GM12875 (cell line): ENCODE measurements around the gene TBX10.
"Not testable (repeated sequence)": the region's sequence is repeated elsewhere in the genome, so short reads cannot be mapped to it uniquely, and the experiment has no call there.

ENCODE experiments used
- H3K4me3 ChIP-seq: one replicate; pipeline ENCODE4 v1.5.1; 2011; ENCODE audit warnings: low read depth, low read length, control low read depth
- TF ChIP-seq, protein P1 (sequence below): IDR thresholded peaks from 2 replicates; pipeline ENCODE4 v1.5.1; 2011; ENCODE audit warnings: low read depth, mild to moderate bottlenecking, control low read depth, inconsistent platforms, low read length, moderate library complexity, borderline replicate concordance; ENCODE audit not compliant: insufficient read depth

The TBX10 gene

GRCh38 chr11:67639438-67639859 lies at the start of gene TBX10:
Gene TBX10, minus strand, starts transcription at chr11:67639763. Its CDS starts 291 bp downstream, at chr11:67639472.
- no peak within 1 kb of the TSS for H3K4me3 ChIP-seq
- TF ChIP-seq, protein P1, sequence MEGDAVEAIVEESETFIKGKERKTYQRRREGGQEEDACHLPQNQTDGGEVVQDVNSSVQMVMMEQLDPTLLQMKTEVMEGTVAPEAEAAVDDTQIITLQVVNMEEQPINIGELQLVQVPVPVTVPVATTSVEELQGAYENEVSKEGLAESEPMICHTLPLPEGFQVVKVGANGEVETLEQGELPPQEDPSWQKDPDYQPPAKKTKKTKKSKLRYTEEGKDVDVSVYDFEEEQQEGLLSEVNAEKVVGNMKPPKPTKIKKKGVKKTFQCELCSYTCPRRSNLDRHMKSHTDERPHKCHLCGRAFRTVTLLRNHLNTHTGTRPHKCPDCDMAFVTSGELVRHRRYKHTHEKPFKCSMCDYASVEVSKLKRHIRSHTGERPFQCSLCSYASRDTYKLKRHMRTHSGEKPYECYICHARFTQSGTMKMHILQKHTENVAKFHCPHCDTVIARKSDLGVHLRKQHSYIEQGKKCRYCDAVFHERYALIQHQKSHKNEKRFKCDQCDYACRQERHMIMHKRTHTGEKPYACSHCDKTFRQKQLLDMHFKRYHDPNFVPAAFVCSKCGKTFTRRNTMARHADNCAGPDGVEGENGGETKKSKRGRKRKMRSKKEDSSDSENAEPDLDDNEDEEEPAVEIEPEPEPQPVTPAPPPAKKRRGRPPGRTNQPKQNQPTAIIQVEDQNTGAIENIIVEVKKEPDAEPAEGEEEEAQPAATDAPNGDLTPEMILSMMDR = no peak

- TF ChIP-seq, protein P1 = no peak
- no peak overlapping the region for H3K4me3 ChIP-seq
Measured at GRCh38 chr11:67689178-67689577, 49.6 kb upstream of the TBX10 start.

DNA sequence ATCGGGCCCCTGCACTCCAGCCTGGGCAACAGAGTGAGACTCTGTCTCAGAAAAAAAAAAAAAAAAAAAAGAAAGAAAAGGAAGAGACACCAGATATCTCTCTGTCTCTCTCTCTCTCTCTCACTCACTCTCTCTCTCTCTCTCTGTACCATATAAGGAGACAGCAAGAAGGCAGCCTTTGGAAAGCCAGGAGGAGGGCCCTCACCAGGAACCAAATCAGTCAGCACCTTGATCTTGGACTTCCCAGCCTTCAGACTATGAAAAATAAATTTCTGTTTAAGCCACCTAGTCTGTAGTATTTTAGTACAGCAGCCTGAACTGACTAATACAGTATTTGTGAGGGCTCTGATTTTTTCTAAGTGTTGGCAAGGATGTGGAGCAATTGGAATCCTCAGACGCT lies 48.4 kb upstream of the TBX10 start:
- no peak overlapping the region for H3K4me3 ChIP-seq
- TF ChIP-seq, protein P1 = no peak

DNA sequence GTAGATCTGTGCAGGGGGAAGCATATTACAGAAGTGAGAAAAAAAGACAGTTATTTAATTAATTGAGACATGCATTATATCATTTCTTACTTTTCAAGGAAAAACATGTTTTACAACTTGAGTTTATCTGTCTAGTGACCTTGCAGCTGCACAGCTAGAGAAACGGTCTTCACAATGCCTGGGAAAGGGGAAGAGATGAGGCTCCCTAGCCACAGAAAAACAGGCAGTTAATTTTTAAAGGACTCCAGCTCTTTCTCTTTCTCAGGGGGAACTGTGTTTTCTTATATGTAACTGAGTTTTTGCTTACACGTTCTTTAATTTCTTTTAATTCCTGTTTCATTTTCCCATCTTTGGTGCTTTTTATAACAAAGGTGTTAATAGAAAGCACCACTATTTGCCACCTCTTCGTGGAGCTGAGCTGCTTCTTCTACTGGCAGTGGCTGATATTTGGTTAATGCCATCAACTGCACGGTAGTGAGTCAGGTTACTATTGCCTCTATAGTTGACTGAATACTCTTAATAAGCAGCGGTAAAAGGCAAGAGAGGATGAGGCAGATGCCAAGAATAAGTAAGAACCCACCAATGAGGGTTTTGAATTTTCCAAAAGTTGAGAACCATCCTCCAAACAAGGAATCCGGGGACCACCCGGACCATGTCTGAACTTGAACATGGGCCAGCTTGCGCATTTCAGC lies 46.2 kb upstream of the TBX10 start:
- not testable (repeated sequence) for H3K4me3 ChIP-seq

DNA sequence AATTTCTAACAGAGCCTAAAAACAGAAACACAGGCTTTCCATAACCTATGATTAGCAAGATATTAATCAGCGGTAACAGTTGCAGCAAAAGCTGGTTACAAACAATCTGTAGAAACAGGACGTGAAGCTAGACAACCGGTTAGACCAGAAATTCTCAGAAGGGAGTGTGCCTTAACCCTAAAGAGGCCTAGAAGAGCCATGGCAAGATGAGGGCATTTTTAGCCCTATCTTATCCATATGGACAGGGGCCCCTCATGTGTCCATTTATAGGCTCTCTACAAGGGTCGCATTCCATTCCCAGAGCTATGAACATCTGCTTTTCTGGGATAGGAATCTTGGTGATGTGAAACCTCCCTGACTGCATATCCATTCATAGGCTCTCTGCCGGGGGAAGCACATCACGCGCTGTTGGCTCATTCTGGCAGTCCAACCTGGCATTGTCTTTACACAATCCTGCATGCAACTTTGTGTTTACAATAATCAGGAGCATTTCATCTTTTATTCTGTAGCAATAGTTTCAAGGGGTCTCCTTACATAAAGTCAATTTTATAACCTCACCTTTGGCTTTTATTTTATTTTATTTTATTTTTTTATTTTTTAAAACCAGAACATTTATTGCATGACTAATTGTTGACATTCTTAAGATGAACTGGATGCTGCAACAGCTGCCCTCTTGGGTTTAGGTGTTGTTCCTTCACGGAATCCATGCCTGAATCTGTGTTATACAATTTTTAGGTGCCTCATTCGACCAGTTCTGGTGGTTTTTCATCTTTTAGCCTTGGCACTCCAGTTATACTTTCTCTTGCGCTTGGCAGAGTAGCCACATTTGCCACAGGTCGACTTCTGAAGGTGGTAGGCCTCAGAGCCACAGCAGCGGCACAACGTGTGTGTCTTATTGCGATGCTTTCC lies 42.8 kb upstream of the TBX10 start:
- not testable (repeated sequence) for H3K4me3 ChIP-seq

DNA sequence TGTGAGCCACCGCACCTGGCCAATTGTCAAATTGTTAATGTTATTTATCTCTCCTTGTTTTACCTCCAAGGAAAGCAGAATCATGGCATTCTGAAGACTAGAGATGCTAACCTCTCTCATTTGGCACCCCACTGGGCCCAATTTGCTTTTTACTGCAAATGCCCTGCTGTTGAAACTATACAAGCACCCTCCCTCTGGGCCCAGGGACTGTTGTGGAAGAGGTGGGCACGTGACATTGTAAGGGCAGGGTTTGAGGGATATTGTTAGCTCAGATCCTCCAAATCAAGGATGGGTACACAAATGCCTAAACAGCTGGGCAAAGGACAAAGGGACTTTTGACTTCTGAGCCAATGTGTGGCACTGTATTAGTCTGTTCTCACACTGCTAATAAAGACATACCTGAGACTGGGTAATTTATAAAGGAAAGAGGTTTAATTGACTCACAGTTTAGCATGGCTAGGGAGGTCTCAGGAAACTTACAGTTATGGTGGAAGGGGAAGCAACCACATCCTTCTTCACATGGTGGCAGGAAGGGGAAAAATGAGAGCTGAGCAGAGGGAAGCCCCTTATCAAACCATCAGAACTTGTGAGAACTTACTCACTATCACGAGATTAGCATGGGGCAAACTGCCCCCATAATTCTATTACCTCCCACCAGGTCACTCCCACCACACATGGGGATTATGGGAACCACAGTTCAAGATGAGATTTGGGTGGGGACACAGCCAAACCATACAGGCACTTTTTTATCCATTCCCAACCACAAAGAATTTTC lies 41.3 kb upstream of the TBX10 start:
- no peak overlapping the region for H3K4me3 ChIP-seq
- TF ChIP-seq, protein P1 = no peak

- H3K4me3 ChIP-seq = no peak overlapping the region
- TF ChIP-seq, protein P1 = no peak
Measured at GRCh38 chr11:67675058-67675747, 35.6 kb upstream of the TBX10 start.
